Kidney (tissue), 14 donors: ENCODE data around the gene CHMP4B. TPM values are rescaled to one million over a fixed set of nuclear protein-coding genes. Genes with fewer than 3 reads are reported as not detected.

Source experiments
- DNase-seq, 5 donors: peaks; one replicate each; pipeline ENCODE4 v3.0.0-alpha.2; 2013 to 2020
- FAIRE-seq: peaks from 2 replicates; lab custom pipeline; 2012; peaks lifted over from hg19 to GRCh38; lab: Jason Lieb, UNC
- H3K27ac ChIP-seq, 2 donors: one replicate each; pipeline ENCODE4 v1.7.0; 2013; ENCODE audit warnings: low read depth in 2 of 2, low read length in 2 of 2, inconsistent platforms in 1 of 2
- H3K27me3 ChIP-seq: one replicate; pipeline ENCODE4 v1.7.1; 2013; ENCODE audit warnings: low read length, inconsistent platforms; ENCODE audit not compliant: control insufficient read depth, insufficient read depth
- H3K36me3 ChIP-seq, 3 donors: one replicate each; pipeline versions ENCODE4 v1.7.0 to v1.7.1; 2013; ENCODE audit warnings: low read length in 3 of 3, control low read depth in 1 of 3, inconsistent platforms in 1 of 3; ENCODE audit not compliant: insufficient read depth in 3 of 3, control insufficient read depth in 2 of 3
- H3K4me1 ChIP-seq, 3 donors: one replicate each; pipeline versions ENCODE4 v1.7.0 to v1.7.1; 2013; ENCODE audit warnings: low read length in 3 of 3, inconsistent platforms in 1 of 3, low read depth in 1 of 3; ENCODE audit not compliant: control insufficient read depth in 2 of 3, insufficient read depth in 2 of 3
- H3K4me3 ChIP-seq, 3 donors: one replicate each; pipeline versions ENCODE4 v1.7.0 to v1.8.1; 2013; ENCODE audit warnings: low read length in 3 of 3, control low read depth in 1 of 3, inconsistent platforms in 1 of 3
- H3K9ac ChIP-seq, 3 donors: one replicate each; pipeline versions ENCODE4 v1.7.0 to v1.7.1; 2013; ENCODE audit warnings: low read length in 3 of 3, control low read depth in 1 of 3, inconsistent platforms in 1 of 3
- H3K9me3 ChIP-seq, 3 donors: one replicate each; pipeline versions ENCODE4 v1.7.0 to v1.7.1; 2013; ENCODE audit warnings: low read length in 3 of 3, control low read depth in 1 of 3, inconsistent platforms in 1 of 3; ENCODE audit not compliant: control insufficient read depth in 2 of 3, insufficient read depth in 1 of 3
- CTCF ChIP-seq: IDR thresholded peaks from 3 replicates; pipeline ENCODE4 v1.5.1; 2012; ENCODE audit warnings: mild to moderate bottlenecking, moderate library complexity, borderline replicate concordance; ENCODE audit not compliant: insufficient read depth; ENCODE audit errors: extremely low read depth
- intact Hi-C: fragments of 100-400 bp; cut with DNase I; formaldehyde crosslinking; loops from one replicate; pipeline ENCODE4 v1.11.1; 2022
- polyA plus RNA-seq: library from polyadenylated mRNA; stranded (reverse); fragments of 350-450 nt; fragmentation: Illumina TruSeq; extraction: RNeasy Lipid Tissue Mini Kit (QIAGEN cat#74804); gene quantifications from one replicate; pipeline ENCODE4 v1.2.3, GENCODE V29; 2014; ENCODE audit warnings: low read depth, low replicate concordance; ENCODE audit not compliant: insufficient read depth
- total RNA-seq: library from RNA; stranded (reverse); fragmentation: NEBNext Ultra II Directional; extraction: Animal tissue kit (Norgen Biotek cat#: 25700); gene quantifications from one replicate; pipeline ENCODE4 v1.2.1, GENCODE V29; 2021
- donor health status: control.
- donor health status: control.
- donor health status: control.
- donor health status: control.
- donor health status: control.
- donor health status: DM: yes; HTN: yes; CAD: no.
- donor health status: Normal renal cell carcinoma (clear cell type).

CHMP4B gene
- total and polyA plus RNA-seq, 2 donors from 2014 or later: 104 to 137 TPM

DNA sequence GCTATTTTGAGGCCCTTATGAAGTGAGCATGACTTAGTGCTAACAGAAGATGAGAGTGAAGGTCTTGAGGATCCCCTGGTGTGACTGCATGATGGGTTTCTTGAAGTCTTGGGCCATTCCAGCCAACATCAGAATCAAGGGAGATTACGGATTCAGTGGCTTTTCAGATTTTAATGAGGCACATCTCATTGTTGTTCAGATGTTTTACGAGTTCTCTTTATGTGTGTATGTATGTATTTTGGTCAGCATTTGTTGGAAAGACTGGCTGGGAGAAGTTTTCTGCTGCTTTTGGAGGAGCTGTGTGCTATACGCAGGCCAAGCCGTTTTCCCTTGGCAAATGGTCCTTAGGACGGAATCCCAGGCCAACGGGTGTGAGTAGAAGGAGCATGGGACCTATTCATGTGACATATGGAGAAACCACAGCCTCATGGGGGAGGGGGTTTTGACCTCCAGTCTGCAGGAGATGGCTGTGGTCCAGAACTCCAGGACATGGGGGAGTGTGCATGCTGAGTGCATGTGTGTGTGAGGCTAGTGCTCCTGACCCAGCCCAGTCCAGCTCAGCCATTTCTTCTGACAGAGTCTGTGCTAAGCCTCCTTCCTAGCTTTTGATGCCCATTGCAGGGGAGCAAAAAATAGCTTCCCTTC, 35.3 kb downstream of the CHMP4B start:
- peaks cover 0 to 14% (median 9%) of the 10 kb centered on the region in 3 donors for H3K4me1 ChIP-seq
- no peaks in the 10 kb centered on the region for H3K9me3 ChIP-seq
- no peaks in the 10 kb centered on the region for H3K27me3 ChIP-seq
- H3K27ac ChIP-seq: no peak overlapping the region
- no peak overlapping the region for H3K9ac ChIP-seq
- H3K4me3 ChIP-seq: no peak overlapping the region
- TF ChIP-seq CTCF: no peak
- DNase-seq: peak in 3 of 5 donors; percentile 32 to 74 (median 44)
- H3K36me3 ChIP-seq: peaks cover 0 to 1% (median 0%) of the 10 kb centered on the region in 3 donors
- FAIRE-seq: no peak
- intact Hi-C loops: no loop called here

DNA sequence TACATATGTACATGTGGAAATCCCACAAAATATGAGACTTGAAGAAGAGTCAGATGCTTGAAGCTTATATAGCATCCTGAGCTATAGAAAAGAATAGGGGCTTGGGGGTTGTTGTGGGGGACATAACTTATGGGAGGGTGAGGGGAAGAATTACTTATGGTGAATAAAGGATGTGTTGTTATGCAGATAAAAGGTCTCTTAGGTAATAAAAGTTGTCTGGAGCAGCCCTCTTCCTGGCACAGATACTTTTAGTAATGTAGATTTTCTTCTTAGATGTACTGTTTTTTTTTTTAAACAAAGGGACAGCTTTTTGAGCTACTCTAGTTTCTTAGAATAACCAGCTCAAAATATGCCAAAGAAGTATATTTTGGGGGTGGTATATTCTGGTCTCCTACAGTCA, 35.9 kb downstream of the CHMP4B start:
- no peaks in the 10 kb centered on the region for H3K9me3 ChIP-seq
- FAIRE-seq (no peak), DNase-seq (no peak)
- no peak for TF ChIP-seq CTCF
- H3K4me1 ChIP-seq: peaks cover 0 to 14% (median 9%) of the 10 kb centered on the region in 3 donors
- H3K36me3 ChIP-seq: peaks cover 2 to 7% (median 3%) of the 10 kb centered on the region in 3 donors
- intact Hi-C loops: no loop called here
- H3K9ac ChIP-seq: no peak overlapping the region
- no peak overlapping the region for H3K4me3 ChIP-seq
- no peaks in the 10 kb centered on the region for H3K27me3 ChIP-seq
- no peak overlapping the region for H3K27ac ChIP-seq

GRCh38 chr20:33848391-33848790, 37.2 kb downstream of the CHMP4B start:
- Histone ChIP-seq H3K27ac (no peak overlapping the region), H3K4me3 (no peak overlapping the region), H3K4me1 (peaks cover 0 to 12% (median 4%) of the 10 kb centered on the region in 3 donors), H3K36me3 (peaks cover 2 to 21% (median 11%) of the 10 kb centered on the region in 3 donors), H3K9ac (no peak overlapping the region), H3K9me3 (no peaks in the 10 kb centered on the region), H3K27me3 (no peaks in the 10 kb centered on the region)
- FAIRE-seq (no peak), DNase-seq (peak in 1 of 5 donors; percentile 69)
- no peak for TF ChIP-seq CTCF
- intact Hi-C loops: no loop called here
